Esophagus (tissue), 2 donors: ENCODE data around the gene KCNK1. TPM values are rescaled to one million over a fixed set of nuclear protein-coding genes. Genes with fewer than 3 reads are reported as not detected.
"Not testable (repeated sequence)": the region's sequence is repeated elsewhere in the genome, so short reads cannot be mapped to it uniquely, and the experiment has no call there.

Experiments used
- H3K27ac ChIP-seq, 2 donors: one replicate each; pipeline ENCODE4 v1.5.1; 2013; ENCODE audit warnings: low read depth in 2 of 2, mild to moderate bottlenecking in 2 of 2, inconsistent platforms in 1 of 2, low read length in 1 of 2, moderate library complexity in 1 of 2
- H3K27me3 ChIP-seq, 2 donors: one replicate each; pipeline ENCODE4 v1.6.1; 2013; ENCODE audit warnings: low read length in 2 of 2, control low read depth in 1 of 2, mild to moderate bottlenecking in 1 of 2; ENCODE audit not compliant: insufficient read depth in 2 of 2, control insufficient read depth in 1 of 2
- H3K36me3 ChIP-seq, 2 donors: one replicate each; pipeline ENCODE4 v1.6.1; 2013; ENCODE audit warnings: low read length in 1 of 2; ENCODE audit not compliant: control insufficient read depth in 2 of 2, insufficient read depth in 2 of 2
- H3K4me1 ChIP-seq, 2 donors: one replicate each; pipeline ENCODE4 v1.6.1; 2013; ENCODE audit warnings: low read length in 1 of 2; ENCODE audit not compliant: control insufficient read depth in 2 of 2, insufficient read depth in 2 of 2
- H3K4me3 ChIP-seq, 2 donors: one replicate each; pipeline ENCODE4 v1.5.1; 2013; ENCODE audit warnings: low read length in 2 of 2, mild to moderate bottlenecking in 2 of 2, low read depth in 1 of 2, moderate library complexity in 1 of 2
- H3K9me3 ChIP-seq, 2 donors: one replicate each; pipeline ENCODE4 v1.6.1; 2013; ENCODE audit warnings: mild to moderate bottlenecking in 2 of 2, low read depth in 1 of 2, low read length in 1 of 2, moderate library complexity in 1 of 2; ENCODE audit not compliant: control insufficient read depth in 2 of 2, insufficient read depth in 1 of 2
- WGBS, 2 donors: extraction: QIAGEN DNeasy Blood & Tissue Kit; methylation state at CpG; one replicate each; pipeline ENCODE4 v1.1.7; 2013; 5-methylcytosine and 5-hydroxymethylcytosine counted together
- polyA plus RNA-seq, 2 donors: library from polyadenylated mRNA; stranded (reverse); fragments of 200-250 nt; gene quantifications; one replicate each; pipeline ENCODE4 v1.2.3, GENCODE V29; 2013
- donor health status: healthy with polysubstance abuse.
- donor health status: Bipolar disorder and iron deficiency.

The KCNK1 gene
- polyA plus RNA-seq, 2 donors: 23.2 to 26.3 TPM

DNA sequence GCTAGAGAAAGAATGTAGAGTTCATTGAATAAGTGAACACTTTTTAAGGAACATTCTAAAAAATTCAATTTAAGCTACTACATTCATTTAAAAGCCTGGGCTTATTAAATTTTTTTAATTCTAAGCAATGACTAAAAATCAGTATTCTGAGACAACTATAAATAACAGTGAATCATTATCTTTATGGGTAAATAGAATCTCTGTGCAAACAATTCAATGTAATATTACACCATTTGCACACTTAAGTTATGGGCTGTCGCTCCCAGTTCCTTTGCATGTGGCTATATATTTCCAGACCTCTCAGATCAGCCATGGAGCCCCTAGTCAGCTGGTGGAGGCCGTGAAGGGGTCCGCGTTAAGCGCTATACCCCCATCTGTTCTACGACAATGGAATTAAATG lies 65.1 kb downstream of the KCNK1 start:
- 86 to 93% methylated on average over 6 of the region's 6 CpGs for WGBS, 2 donors
- H3K36me3 ChIP-seq: peaks cover 0 to 2% of the 10 kb centered on the region in 2 donors
- no peaks in the 10 kb centered on the region for H3K4me1 ChIP-seq
- H3K9me3 ChIP-seq: no peaks in the 10 kb centered on the region
- no peaks in the 10 kb centered on the region for H3K27me3 ChIP-seq
- no peak overlapping the region for H3K4me3 ChIP-seq
- no peak overlapping the region for H3K27ac ChIP-seq

GRCh38 chr1:233679591-233680373 lies 65.9 kb downstream of the KCNK1 start:
- Histone ChIP-seq H3K27ac (no peak overlapping the region), H3K4me3 (no peak overlapping the region), H3K27me3 (no peaks in the 10 kb centered on the region), H3K9me3 (no peaks in the 10 kb centered on the region), H3K36me3 (peaks cover 0 to 2% of the 10 kb centered on the region in 2 donors), H3K4me1 (no peaks in the 10 kb centered on the region)
- WGBS, 2 donors: 85 to 86% methylated on average over 12 of the region's 12 CpGs

DNA sequence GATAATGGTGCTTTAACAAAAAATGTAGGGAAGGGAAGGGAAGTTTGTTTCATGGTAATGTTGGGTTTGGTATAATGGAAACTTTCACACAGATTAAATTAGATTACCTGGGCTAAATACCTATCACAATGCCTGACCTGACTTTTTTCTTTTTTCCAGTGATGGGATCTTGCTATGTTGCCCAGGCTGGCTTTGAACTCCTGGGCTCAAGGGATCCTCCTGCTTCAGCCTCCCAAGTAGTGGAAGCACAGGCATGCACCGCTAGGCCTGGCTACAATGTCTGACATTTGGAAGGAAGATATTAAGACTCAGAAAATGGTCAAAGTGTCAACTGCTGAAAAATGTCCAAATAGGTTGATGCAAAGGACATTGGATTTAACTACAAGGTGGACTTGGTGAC lies 67.4 kb downstream of the KCNK1 start:
- no peaks in the 10 kb centered on the region for H3K4me1 ChIP-seq
- H3K9me3 ChIP-seq: no peaks in the 10 kb centered on the region
- no peak overlapping the region for H3K27ac ChIP-seq
- 95% methylated on average over 1 of the region's 1 CpG for WGBS, 2 donors
- no peak overlapping the region for H3K4me3 ChIP-seq
- no peaks in the 10 kb centered on the region for H3K27me3 ChIP-seq
- peaks cover 0 to 2% of the 10 kb centered on the region in 2 donors for H3K36me3 ChIP-seq

- 88 to 93% methylated on average over 11 of the region's 11 CpGs for WGBS, 2 donors
- not testable (repeated sequence) for H3K4me1 ChIP-seq, H3K27ac ChIP-seq, H3K27me3 ChIP-seq, H3K36me3 ChIP-seq, H3K4me3 ChIP-seq, H3K9me3 ChIP-seq
Observed at GRCh38 chr1:233686653-233687052, 72.7 kb downstream of the KCNK1 start.

GRCh38 chr1:233689017-233689747 lies 75.3 kb downstream of the KCNK1 start:
- Histone ChIP-seq H3K4me3 (no peak overlapping the region), H3K27me3 (no peaks in the 10 kb centered on the region), H3K4me1 (peaks cover 0 to 10% of the 10 kb centered on the region in 2 donors), H3K36me3 (no peaks in the 10 kb centered on the region), H3K9me3 (no peaks in the 10 kb centered on the region), H3K27ac (peak overlapping the region; percentile 15 to 24)
- 80 to 81% methylated on average over 2 to 3 of the region's 3 CpGs for WGBS, 2 donors

- Histone ChIP-seq H3K4me3 (no peak overlapping the region), H3K27ac (peak overlapping the region in 1 of 2 donors; percentile 15), H3K4me1 (peaks cover 0 to 10% of the 10 kb centered on the region in 2 donors), H3K9me3 (no peaks in the 10 kb centered on the region), H3K27me3 (no peaks in the 10 kb centered on the region), H3K36me3 (no peaks in the 10 kb centered on the region)
- 46 to 66% methylated on average over 3 of the region's 3 CpGs for WGBS, 2 donors
Observed at GRCh38 chr1:233689748-233690254, 75.9 kb downstream of the KCNK1 start.

DNA sequence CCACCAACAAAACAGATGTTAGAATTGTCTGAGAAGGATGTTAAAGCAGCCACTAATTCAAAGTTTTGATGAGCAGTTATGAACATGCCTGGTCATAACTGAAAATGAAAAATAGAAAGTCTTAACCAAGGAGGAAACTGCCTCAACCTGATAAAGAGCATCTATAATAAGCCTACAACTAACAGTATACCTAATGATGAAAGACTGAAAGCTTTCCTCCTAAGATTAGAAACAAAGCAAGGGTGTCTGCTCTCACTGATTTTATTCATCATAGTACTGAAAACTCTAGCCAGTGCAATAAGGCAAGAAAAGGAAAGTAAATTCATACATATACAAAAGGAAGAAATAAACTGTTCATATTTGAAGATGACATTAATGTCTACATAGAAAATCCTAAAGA lies 82.0 kb downstream of the KCNK1 start:
- H3K9me3 ChIP-seq: no peaks in the 10 kb centered on the region
- no peaks in the 10 kb centered on the region for H3K27me3 ChIP-seq
- H3K27ac ChIP-seq: no peak overlapping the region
- H3K4me1 ChIP-seq: peaks cover 0 to under 1% of the 10 kb centered on the region in 2 donors
- no peak overlapping the region for H3K4me3 ChIP-seq
- no peaks in the 10 kb centered on the region for H3K36me3 ChIP-seq

DNA sequence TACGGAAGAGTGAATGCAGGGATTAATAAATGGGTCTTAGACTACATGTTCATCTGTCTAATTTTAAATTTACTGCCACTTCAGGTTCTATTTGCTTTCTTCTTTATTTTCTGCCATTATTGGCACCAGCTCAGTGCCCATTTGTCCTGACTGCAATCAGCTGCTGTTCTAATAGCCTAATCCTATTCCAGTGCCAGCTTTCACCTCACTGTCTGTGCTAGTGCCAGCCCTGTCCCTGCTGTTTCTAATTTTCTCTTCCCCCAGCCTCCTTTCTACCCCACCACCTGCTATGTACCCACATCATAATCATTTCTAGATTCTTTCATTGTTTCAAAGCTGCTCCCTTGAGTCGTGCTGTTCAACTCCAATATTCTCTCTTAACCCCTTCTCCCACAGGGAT lies 86.4 kb downstream of the KCNK1 start:
- Histone ChIP-seq H3K4me1 (no peaks in the 10 kb centered on the region), H3K27me3 (no peaks in the 10 kb centered on the region), H3K4me3 (no peak overlapping the region), H3K36me3 (no peaks in the 10 kb centered on the region), H3K27ac (no peak overlapping the region), H3K9me3 (no peaks in the 10 kb centered on the region)
- WGBS, 2 donors: 57 to 59% methylated on average over 2 of the region's 2 CpGs

DNA sequence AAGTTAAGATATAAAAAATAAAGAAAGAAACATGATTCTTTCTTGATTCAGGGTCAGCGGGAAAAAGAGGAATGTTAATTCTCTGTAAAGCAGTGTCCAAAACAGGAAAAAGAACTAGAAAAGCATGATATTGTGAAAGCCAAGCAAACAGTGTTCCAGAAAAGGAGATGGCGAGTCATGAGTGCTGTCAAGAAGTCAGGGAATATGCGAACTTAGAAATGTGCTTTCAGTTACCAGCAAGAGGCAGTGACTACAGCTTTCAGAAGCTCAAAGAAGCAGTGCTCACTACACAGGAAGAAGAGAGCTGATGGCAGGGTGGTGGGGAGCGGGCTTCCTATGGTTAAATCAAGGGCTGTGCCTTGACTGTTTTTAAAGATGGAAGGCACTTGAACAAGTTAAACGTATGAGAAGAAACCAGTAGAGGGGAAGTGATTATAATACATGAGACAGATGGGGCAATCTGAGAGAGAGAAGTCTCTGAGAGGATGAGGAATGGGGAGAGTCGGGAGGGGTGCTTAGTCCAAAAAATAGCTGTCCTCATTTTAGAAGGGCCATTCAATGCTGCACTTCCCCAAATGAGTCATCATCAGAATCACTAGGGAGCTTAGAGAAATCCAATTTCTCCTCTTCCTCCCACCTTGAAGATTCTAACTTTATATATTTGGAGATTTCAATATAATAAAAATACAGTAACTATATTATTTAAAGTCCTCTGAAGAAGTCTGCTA lies 90.4 kb downstream of the KCNK1 start:
- Histone ChIP-seq H3K36me3 (no peaks in the 10 kb centered on the region), H3K27ac (peak overlapping the region; percentile 31 to 58), H3K4me1 (peaks cover 0 to 8% of the 10 kb centered on the region in 2 donors), H3K9me3 (no peaks in the 10 kb centered on the region), H3K4me3 (no peak overlapping the region), H3K27me3 (no peaks in the 10 kb centered on the region)
- WGBS, 2 donors: 49 to 57% methylated on average over 6 of the region's 6 CpGs
